VCaP (cell line): Measurements from ENCODE around the gene CADM1.

Experiments used
- H3K27ac ChIP-seq: fragments of 450-650 bp; 2 replicates; pipeline ENCODE4 v1.5.1; 2017
- TF ChIP-seq, protein P1 (sequence below): fragments of 450-650 bp; conservative IDR thresholded peaks from 2 replicates; pipeline ENCODE4 v1.5.1; 2017; ENCODE audit warnings: mild to moderate bottlenecking, moderate library complexity

Gene CADM1

DNA sequence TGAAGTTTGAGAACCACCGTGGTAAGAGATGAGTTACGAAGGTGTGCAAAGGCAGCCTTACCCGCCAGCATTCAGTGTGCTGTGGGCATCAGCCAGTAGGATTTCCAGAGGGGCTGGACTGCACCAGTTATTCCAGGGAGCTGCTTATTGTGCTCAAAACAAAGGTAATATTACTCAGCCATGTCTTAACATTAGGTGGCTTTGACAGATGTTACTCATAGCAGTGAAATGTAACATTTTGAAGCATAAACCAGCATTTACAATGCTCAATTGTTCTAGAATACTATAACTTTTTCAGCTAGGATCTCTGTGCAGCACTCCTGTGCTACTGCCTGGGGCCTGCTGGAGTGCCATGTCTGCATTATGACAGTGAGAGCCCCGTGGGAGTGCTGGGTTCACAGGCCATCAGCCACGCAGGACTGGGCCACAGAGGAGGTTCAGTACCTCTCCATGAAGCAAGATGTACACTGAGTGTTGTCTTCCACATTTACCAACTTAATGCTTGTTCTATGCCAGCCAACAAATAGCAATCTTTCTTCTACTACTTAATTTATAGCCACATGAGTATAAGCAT lies 238.1 kb downstream of the CADM1 start:
- no peak overlapping the region for H3K27ac ChIP-seq
- TF ChIP-seq, protein P1, sequence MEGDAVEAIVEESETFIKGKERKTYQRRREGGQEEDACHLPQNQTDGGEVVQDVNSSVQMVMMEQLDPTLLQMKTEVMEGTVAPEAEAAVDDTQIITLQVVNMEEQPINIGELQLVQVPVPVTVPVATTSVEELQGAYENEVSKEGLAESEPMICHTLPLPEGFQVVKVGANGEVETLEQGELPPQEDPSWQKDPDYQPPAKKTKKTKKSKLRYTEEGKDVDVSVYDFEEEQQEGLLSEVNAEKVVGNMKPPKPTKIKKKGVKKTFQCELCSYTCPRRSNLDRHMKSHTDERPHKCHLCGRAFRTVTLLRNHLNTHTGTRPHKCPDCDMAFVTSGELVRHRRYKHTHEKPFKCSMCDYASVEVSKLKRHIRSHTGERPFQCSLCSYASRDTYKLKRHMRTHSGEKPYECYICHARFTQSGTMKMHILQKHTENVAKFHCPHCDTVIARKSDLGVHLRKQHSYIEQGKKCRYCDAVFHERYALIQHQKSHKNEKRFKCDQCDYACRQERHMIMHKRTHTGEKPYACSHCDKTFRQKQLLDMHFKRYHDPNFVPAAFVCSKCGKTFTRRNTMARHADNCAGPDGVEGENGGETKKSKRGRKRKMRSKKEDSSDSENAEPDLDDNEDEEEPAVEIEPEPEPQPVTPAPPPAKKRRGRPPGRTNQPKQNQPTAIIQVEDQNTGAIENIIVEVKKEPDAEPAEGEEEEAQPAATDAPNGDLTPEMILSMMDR, result no peak

DNA sequence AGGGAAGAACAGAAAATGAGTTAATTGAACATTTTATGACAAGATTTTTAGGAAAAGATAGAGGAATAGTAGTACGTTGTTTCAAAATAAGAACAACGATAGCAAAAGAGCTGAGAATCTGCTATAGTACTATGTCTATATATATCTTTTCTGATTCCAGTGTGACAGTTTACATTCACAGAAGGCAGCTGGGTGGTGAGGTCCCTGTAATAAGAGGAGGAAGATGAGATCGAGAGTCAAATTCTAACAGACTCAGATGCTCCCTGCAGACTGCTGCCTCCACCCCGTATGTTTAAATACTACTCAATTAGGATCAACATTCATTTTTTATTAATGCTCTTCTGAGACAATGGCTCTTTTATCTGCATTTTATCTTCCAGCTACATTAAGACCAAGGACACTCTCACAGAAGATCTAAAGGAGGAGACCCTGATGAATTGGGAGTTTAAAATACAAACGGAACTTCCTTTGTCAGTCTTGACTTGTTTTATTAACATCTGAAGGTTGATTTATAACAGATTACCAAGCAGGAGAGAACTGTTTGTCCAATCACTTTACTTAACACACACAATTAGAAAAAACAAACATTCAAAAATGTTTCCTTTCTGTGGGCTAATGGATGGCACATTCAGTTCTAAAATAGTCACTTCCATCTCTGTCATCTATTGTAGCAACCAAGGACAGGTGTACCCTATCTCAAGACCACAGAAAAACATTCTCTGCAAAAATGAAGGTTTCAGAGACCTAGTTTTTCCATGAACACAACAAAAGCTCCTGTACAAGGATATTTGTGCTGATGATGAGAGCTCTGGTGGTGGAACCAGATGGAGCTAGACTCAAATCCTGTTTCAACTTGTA lies 240.2 kb downstream of the CADM1 start:
- peak overlapping the region; percentile 70 for H3K27ac ChIP-seq
- TF ChIP-seq, protein P1, result no peak

DNA sequence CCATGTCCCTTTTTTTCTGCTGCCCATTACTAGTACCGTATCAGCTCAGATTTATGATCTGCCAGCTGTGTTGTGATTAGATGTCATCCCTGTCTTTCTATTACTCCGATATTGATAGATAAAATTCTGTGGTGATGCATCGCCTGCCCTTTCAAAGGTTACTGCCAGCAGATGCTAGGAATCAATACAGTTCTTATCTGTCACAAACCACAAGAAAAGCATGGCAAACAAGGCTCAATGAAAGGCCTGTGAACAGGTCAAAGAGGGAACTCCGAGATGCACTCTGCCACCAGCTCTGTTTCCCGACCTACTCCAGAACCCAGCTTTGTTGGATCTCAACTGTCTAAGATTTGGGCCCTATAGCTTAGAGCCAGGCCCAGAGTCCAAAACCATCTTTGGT lies 246.0 kb downstream of the CADM1 start:
- H3K27ac ChIP-seq, result no peak overlapping the region
- TF ChIP-seq, protein P1, result no peak

DNA sequence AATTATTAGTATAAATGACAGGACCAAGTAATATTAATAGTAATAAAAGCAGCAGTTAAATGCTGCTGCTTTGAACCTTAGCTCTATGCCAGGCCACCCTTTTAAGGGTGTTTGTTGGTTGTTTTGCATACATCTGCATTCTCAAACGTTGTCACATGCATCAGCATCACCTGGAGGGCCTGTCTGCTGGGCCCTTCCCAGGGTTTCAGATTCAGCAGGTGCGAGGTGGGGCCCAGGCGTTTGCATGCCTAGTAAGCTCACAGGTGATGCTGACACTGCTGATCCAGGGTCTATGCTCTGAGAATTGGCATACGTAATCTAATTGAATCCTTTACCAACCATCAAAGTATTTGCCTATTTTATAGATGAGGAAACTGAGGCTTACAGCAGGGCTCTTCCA lies 246.5 kb downstream of the CADM1 start:
- no peak overlapping the region for H3K27ac ChIP-seq
- TF ChIP-seq, protein P1, result no peak

DNA sequence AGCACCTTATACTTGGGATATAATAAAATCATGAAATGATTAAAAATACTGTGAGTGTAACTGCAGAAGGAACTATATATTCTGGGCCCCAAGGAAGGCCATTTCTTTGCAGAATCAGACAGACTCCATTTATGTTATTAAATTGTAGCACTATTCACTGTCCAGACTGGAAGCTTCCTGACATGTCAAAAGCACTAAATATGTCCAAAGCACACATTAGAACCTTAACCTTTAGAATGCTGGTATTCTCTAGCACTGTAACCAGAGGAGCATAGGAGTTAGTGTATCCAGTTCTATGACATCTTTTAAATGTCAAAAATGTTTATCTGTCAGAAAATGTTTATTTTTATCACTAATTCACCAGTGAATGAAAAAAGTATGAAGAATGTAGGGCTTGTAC lies 246.9 kb downstream of the CADM1 start:
- TF ChIP-seq, protein P1, result no peak
- no peak overlapping the region for H3K27ac ChIP-seq

DNA sequence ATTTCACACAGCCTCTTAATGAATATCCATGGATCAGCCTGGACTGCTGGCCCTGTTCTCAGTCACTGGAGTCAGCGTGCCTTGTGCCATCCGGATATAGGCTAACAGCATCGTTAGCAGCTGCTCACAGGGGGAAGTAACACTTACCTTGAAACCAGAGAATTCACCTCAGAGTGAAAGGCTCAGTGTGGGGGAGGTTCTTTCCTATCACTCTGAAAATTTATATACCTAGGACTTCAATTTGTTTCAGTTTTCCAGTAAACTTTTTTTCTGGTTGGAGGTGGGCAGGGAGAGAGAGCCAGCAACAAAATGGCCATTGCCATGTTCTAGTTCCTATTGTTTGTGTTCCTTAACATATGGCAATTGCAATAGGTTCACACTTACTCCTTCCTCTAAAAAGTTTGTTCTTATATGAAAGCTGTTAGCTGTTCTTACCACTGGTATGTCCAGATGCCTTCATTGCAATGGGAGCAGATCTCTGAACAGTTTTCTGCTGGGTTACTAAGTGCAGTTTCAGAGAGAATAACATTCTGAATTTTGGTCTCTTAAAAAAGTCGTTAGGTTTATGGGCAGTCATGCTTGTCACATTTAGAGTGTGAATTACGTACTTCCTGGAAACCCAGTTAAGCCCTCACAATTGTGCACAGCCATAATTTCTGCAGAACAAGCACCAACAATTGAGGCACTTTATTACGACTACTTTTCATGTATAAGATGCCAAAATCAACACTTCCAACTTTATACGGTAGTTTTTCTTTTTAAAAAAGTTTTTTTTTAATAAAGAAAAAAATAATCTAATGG lies 247.6 kb downstream of the CADM1 start:
- peak overlapping the region; percentile 11; the same call in 1 of the 2 replicates for H3K27ac ChIP-seq
- TF ChIP-seq, protein P1, result no peak
